ENCODE data around the gene CSF3. TPM values are rescaled to one million over a fixed set of nuclear protein-coding genes. Genes with fewer than 3 reads are reported as not detected.

CSF3 gene
- total RNA-seq, 1 donor from 2014 or later: not detected

GRCh38 chr17:40021451-40021971 lies 6.3 kb downstream of the CSF3 start:
- peaks cover 4% of the 10 kb centered on the region for H4K20me1 ChIP-seq (ENCODE audit: insufficient read depth, low read length)
- peak overlapping the region; percentile 67 for H3K27ac ChIP-seq (ENCODE audit: low read depth, low read length)
- peak overlapping the region; percentile 68 for H3K4me2 ChIP-seq (ENCODE audit: low read length)
- no peak overlapping the region for H3K4me3 ChIP-seq (ENCODE audit: insufficient read depth, low read depth, low read length)
- Mint-ChIP-seq H3K9me3 (ENCODE audit: unreplicated experiment) (no peaks in the 10 kb centered on the region), H3K36me3 (ENCODE audit: low read depth, unreplicated experiment) (peaks cover 17% of the 10 kb centered on the region), H3K27me3 (ENCODE audit: low read depth, unreplicated experiment) (no peaks in the 10 kb centered on the region), H3K27ac (ENCODE audit: unreplicated experiment) (peak overlapping the region; percentile 59), H3K4me1 (ENCODE audit: low read depth, unreplicated experiment) (peaks cover 13% of the 10 kb centered on the region), H3K4me3 (ENCODE audit: unreplicated experiment) (peak overlapping the region; percentile 16)
- H2AFZ ChIP-seq (ENCODE audit: low read depth, low read length): no peak overlapping the region
- peak overlapping the region; percentile 62 for H3K9ac ChIP-seq (ENCODE audit: low read length)
- FAIRE-seq (no peak), DNase-seq (ENCODE audit: low read depth) (peak; percentile 35)
- H3K36me3 ChIP-seq (ENCODE audit: insufficient read depth, low read length): peaks cover 11% of the 10 kb centered on the region
- no peak for TF ChIP-seq CTCF (IDR thresholded peaks at IDR 0.05; ENCODE audit: insufficient read depth, low read depth, low read length)
- TF ChIP-seq EZH2 (IDR thresholded peaks at IDR 0.05; ENCODE audit: insufficient read depth, low read length): no peak
- H3K79me2 ChIP-seq (ENCODE audit: insufficient read depth, low read length): no peaks in the 10 kb centered on the region
- no peaks in the 10 kb centered on the region for H3K27me3 ChIP-seq (ENCODE audit: insufficient read depth, low read length)
- H3K4me1 ChIP-seq (ENCODE audit: insufficient read depth, low read length): peaks cover 61% of the 10 kb centered on the region
- no peaks in the 10 kb centered on the region for H3K9me3 ChIP-seq (ENCODE audit: insufficient read depth, low read depth, low read length)

DNA sequence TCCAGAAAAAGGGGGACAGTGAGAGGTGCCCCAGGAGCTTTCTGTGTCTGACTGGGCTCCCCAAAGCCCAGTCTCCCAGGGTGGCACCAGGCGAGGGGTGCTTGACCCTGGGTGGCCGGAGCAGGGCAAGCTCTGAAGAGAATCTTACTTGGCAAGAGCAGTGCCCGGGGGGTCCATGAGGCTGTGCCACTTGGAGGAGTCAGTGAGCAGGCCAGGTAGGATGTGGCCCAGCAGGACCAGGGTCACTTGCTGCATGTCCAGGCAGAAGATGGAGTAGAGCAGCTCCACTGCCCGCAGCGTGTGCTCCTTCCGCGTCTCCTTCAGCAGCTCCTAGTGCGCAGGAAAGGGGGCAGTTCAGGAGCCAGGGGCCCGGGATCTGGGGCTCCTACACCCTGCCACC lies 7.3 kb downstream of the CSF3 start:
- Mint-ChIP-seq H3K36me3 (ENCODE audit: low read depth, unreplicated experiment) (peaks cover 17% of the 10 kb centered on the region), H3K4me3 (ENCODE audit: unreplicated experiment) (no peak overlapping the region), H3K4me1 (ENCODE audit: low read depth, unreplicated experiment) (peaks cover 13% of the 10 kb centered on the region), H3K9me3 (ENCODE audit: unreplicated experiment) (no peaks in the 10 kb centered on the region), H3K27ac (ENCODE audit: unreplicated experiment) (no peak overlapping the region), H3K27me3 (ENCODE audit: low read depth, unreplicated experiment) (no peaks in the 10 kb centered on the region)
- no peak for DNase-seq (ENCODE audit: low read depth)
- Histone ChIP-seq H3K9ac (ENCODE audit: low read length) (no peak overlapping the region), H4K20me1 (ENCODE audit: insufficient read depth, low read length) (peaks cover 4% of the 10 kb centered on the region), H3K4me2 (ENCODE audit: low read length) (no peak overlapping the region), H3K4me3 (ENCODE audit: insufficient read depth, low read depth, low read length) (no peak overlapping the region), H3K36me3 (ENCODE audit: insufficient read depth, low read length) (peaks cover 11% of the 10 kb centered on the region), H2AFZ (ENCODE audit: low read depth, low read length) (no peak overlapping the region), H3K27ac (ENCODE audit: low read depth, low read length) (no peak overlapping the region), H3K9me3 (ENCODE audit: insufficient read depth, low read depth, low read length) (no peaks in the 10 kb centered on the region), H3K27me3 (ENCODE audit: insufficient read depth, low read length) (no peaks in the 10 kb centered on the region), H3K79me2 (ENCODE audit: insufficient read depth, low read length) (no peaks in the 10 kb centered on the region), H3K4me1 (ENCODE audit: insufficient read depth, low read length) (peaks cover 66% of the 10 kb centered on the region)
- no peak for FAIRE-seq
- TF ChIP-seq CTCF (IDR thresholded peaks at IDR 0.05; ENCODE audit: insufficient read depth, low read depth, low read length) (no peak), EZH2 (IDR thresholded peaks at IDR 0.05; ENCODE audit: insufficient read depth, low read length) (no peak)

- Mint-ChIP-seq H3K27ac (ENCODE audit: unreplicated experiment) (no peak overlapping the region), H3K4me3 (ENCODE audit: unreplicated experiment) (no peak overlapping the region), H3K27me3 (ENCODE audit: low read depth, unreplicated experiment) (no peaks in the 10 kb centered on the region), H3K36me3 (ENCODE audit: low read depth, unreplicated experiment) (peaks cover 17% of the 10 kb centered on the region), H3K9me3 (ENCODE audit: unreplicated experiment) (no peaks in the 10 kb centered on the region), H3K4me1 (ENCODE audit: low read depth, unreplicated experiment) (peaks cover 13% of the 10 kb centered on the region)
- no peaks in the 10 kb centered on the region for H3K79me2 ChIP-seq (ENCODE audit: insufficient read depth, low read length)
- H3K27me3 ChIP-seq (ENCODE audit: insufficient read depth, low read length): no peaks in the 10 kb centered on the region
- H3K27ac ChIP-seq (ENCODE audit: low read depth, low read length): no peak overlapping the region
- H4K20me1 ChIP-seq (ENCODE audit: insufficient read depth, low read length): peaks cover 4% of the 10 kb centered on the region
- DNase-seq (ENCODE audit: low read depth) (no peak), FAIRE-seq (no peak)
- TF ChIP-seq CTCF (IDR thresholded peaks at IDR 0.05; ENCODE audit: insufficient read depth, low read depth, low read length): no peak
- no peak for TF ChIP-seq EZH2 (IDR thresholded peaks at IDR 0.05; ENCODE audit: insufficient read depth, low read length)
- H3K4me2 ChIP-seq (ENCODE audit: low read length): no peak overlapping the region
- H2AFZ ChIP-seq (ENCODE audit: low read depth, low read length): no peak overlapping the region
- no peak overlapping the region for H3K4me3 ChIP-seq (ENCODE audit: insufficient read depth, low read depth, low read length)
- no peak overlapping the region for H3K9ac ChIP-seq (ENCODE audit: low read length)
- H3K4me1 ChIP-seq (ENCODE audit: insufficient read depth, low read length): peaks cover 62% of the 10 kb centered on the region
- H3K9me3 ChIP-seq (ENCODE audit: insufficient read depth, low read depth, low read length): no peaks in the 10 kb centered on the region
- peaks cover 11% of the 10 kb centered on the region for H3K36me3 ChIP-seq (ENCODE audit: insufficient read depth, low read length)
Measured at GRCh38 chr17:40022961-40023541, 7.8 kb downstream of the CSF3 start.

All from astrocyte (in vitro differentiated cells and primary cell).